Measurements from ENCODE around the gene MRTO4.
A peak's percentile ranks its signal among the peaks of the same experiment; 100 is the strongest.
"Not testable (repeated sequence)": the region's sequence is repeated elsewhere in the genome, so short reads cannot be mapped to it uniquely, and the experiment has no call there.

Gene MRTO4

DNA sequence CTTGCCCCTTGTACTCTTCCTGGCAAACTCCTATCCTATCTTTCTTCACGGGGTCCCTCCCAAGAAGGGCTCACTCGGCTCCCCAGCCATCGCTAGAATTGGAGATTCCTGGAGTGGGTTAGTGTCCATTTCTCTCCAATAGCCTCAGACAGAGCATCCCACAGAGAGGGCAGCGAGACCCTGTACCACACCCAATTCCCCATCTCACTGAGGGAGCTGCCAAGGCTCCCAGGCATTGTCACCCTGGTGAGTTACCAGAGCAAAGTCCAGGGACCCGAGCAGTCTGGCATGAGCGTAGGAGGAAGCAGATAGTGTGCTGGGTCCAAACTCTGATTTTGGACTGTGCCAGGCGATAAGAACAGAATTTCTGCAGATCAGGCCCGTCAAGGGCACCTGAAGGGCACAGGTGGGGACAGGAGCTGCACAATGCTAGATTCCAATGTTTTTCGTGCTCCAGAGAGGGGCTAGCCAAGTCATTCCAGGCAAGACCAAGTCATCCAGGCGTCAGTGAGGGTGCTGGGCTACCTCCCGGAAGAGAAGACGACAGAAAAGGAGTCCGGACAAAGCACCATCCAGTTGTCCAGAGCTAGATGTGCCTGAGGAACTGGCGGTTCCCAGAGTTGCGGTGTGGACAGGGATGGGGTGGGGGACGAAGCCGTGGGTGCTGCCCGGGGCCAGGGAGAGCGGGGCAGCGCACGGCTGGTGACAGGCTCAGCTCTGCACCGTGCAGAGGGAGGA, 21.7 kb downstream of the MRTO4 start:
- DNase-seq = no peak

- DNase-seq = not testable (repeated sequence)
These were observed 22.4 kb downstream of the MRTO4 start for GRCh38 chr1:19273844-19274531.

DNA sequence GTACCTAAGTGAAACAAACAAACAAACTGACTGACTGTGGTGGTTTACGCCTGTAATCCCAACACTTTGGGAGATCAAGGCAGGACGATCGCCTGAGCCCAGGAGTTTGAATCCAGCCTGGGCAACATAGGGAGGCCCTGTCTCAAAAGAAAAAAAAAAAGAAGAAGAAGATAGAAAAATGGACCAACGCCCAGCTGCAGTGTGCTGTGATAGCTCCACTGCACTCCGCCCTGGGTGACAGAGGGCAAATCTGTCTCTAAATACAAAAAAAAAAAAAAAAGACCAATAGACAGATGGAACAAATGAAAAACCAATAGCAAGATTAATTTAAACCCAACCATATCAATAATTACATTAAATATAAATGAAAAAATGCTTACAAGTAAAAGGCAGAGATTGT, 23.0 kb downstream of the MRTO4 start:
- no peak for DNase-seq

GRCh38 chr1:19283891-19284290, 32.3 kb downstream of the MRTO4 start:
- DNase-seq = no peak

DNA sequence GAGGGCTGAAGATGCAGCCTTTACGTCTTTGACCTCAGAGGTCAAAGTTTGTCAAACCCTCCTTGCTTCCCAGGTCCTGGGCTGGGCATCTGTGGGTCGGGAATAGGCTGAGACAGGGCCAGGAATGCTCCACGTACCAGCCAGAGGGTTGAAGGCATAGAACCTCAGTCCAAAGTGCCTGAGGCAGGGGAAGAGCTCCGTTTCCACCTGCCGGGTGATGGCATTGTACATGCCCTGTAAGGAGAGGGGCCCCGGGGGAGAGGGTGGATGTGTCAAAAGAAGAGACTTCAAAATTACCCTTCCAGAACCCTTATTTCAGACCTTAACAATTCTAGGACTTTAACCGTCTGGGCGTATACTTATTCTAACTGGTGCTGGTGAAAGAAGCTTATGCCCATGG, 33.3 kb downstream of the MRTO4 start:
- DNase-seq = no peak

- DNase-seq = not testable (repeated sequence)
These were observed 33.8 kb downstream of the MRTO4 start for GRCh38 chr1:19285366-19285765.

DNA sequence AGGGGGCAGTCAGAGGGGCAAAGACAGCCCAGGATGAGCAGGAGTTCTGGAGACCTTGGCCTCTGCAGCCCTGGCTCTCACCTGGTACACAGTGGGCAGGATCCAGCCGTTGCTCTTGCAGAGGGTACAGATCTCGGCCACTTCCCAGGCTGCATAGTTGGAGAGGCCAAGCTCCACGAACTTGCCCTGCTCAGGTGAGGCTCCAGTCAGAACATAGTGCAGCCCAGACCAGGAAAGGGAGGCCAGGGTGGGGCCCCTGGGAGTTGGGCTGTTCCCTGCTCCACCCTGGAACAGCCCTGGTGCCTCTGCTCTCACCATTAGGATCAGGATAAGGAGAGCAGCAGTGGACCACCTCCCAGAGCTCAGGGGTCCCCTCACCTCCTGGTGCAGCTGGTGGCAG, 34.2 kb downstream of the MRTO4 start:
- DNase-seq = not testable (repeated sequence)

GRCh38 chr1:19287436-19288185, 36.0 kb downstream of the MRTO4 start:
- no peak for DNase-seq

GRCh38 chr1:19288324-19289241, 37.0 kb downstream of the MRTO4 start, which contains the start of gene AKR7A3:
Gene AKR7A3, minus strand, starts transcription at chr1:19288770. Its CDS starts 61 bp downstream, at chr1:19288709.
- DNase-seq = peak; percentile 42

GRCh38 chr1:19289244-19289643, 37.6 kb downstream of the MRTO4 start:
- no peak for DNase-seq

DNA sequence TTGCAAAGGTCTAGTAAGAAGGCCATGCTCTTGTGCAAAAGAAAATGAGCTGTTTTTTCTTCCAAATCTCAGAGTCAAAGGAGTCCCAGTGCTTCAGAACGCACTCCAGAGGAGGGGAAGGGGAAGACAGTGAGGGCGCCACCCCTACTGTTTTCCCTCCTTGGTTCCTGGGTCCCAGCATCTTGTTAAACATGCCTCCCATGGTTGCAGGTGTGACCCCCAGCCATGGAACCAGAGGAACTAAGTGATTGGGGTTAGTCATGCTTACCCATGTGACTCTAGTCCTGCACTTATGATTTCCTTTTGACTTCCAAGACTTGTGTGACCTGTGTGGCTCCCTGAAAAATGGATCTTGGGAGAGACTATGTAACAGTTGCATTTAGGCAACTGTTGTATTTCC, 43.0 kb downstream of the MRTO4 start:
- no peak for DNase-seq

DNA sequence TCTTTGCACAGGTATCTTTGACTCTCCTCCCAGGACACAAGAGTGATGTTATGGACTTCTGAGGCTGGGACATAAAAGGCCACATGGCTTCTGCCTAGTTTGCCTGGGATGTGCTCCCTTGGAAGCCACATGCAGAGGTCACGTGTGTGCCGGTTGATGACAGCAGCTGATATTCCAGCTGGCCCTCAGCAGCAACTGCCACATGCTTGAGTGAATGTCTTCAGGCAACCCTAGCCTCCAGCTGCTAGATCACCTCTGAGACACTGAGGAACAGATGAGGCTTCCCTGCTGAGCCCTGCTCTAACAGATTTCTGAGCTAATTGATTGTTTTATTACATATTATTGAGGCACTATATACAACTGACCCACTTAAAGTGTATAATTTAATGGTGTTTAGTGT, 48.6 kb downstream of the MRTO4 start:
- peak; percentile 14 for DNase-seq

DNA sequence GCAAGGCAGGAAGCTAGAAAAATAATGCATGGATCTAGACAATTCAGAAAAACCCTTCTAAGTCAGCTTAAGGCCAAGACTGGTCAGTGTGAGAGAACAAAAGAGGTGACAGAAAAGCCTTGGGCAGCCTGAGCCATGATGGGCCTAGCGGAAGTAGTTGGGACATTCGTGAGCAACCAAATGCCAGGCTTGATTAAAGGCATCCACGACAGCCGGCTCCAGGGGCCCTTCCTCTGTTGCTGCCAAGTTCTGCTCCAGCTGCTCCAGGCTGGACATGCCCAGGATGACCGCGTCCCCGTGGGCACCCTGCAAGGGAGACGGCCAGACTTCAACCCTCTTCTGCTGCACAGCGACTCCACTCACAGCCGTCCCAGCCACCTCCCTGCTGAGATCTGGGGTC, 52.5 kb downstream of the MRTO4 start:
- not testable (repeated sequence) for DNase-seq

GRCh38 chr1:19305880-19306279, 54.3 kb downstream of the MRTO4 start:
- no peak for DNase-seq

DNA sequence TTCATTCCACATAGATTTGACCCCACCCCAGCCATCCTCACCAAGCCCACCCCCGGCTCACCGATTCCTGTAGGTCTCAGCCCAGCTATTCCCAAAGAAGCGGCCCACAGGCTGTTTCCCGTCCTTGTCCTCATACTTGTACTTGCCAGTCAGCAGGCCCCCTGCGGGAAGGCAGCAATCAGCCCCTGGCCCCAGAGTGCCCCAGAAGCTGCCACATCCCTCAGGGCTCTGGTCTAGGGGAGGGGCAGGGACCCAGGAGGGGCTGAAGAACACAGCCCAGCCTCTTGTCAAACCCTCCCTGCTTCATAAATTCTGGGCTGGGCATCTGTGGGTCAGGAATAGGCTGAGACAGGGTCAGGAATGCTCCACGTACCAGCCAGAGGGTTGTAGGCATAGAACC, 55.3 kb downstream of the MRTO4 start:
- no peak for DNase-seq

- DNase-seq = no peak
These were observed 56.3 kb downstream of the MRTO4 start for GRCh38 chr1:19307794-19308508.

- no peak for DNase-seq
These were observed 56.9 kb downstream of the MRTO4 start for GRCh38 chr1:19308509-19308907.

GRCh38 chr1:19309123-19309813, 57.7 kb downstream of the MRTO4 start:
- DNase-seq = no peak

Measured in NCI-H82 (cell line).